Fibroblast of the aortic adventitia (primary cell): Measurements from ENCODE around the gene DVL1. TPM values are rescaled to one million over a fixed set of nuclear protein-coding genes. Genes with fewer than 3 reads are reported as not detected.

Source experiments
- DNase-seq: peaks from one replicate; pipeline ENCODE4 v3.0.0-alpha.2; 2010; ENCODE audit warnings: low read depth
- H3K4me3 ChIP-seq: 2 replicates; pipeline ENCODE4 v1.5.1; 2011; ENCODE audit warnings: low read depth, mild to moderate bottlenecking, control low read depth, low read length, moderate library complexity
- CTCF ChIP-seq: IDR thresholded peaks from 2 replicates; pipeline ENCODE4 v1.5.1; 2011; ENCODE audit warnings: mild to moderate bottlenecking, low read length, control low read depth, inconsistent platforms; ENCODE audit not compliant: insufficient read depth
- total RNA-seq: library from RNA; depleted of rRNA; stranded (reverse); fragments of >200 nt; gene quantifications from 2 replicates; pipeline ENCODE4 v1.2.3, GENCODE V29; 2012; ENCODE audit warnings: low replicate concordance

Gene DVL1
- total RNA-seq, 1 donor: 89.0 TPM

GRCh38 chr1:1307261-1307922, 41.8 kb downstream of the DVL1 start:
- TF ChIP-seq CTCF: no peak
- DNase-seq: peak; percentile 19
- H3K4me3 ChIP-seq: peak overlapping the region; percentile 74

GRCh38 chr1:1306661-1307260, 42.5 kb downstream of the DVL1 start:
- H3K4me3 ChIP-seq: peak overlapping the region; percentile 74
- peak; percentile 21 for DNase-seq
- TF ChIP-seq CTCF: no peak

GRCh38 chr1:1306070-1306660, 43.1 kb downstream of the DVL1 start:
- peak; percentile 38 for TF ChIP-seq CTCF
- H3K4me3 ChIP-seq: peak overlapping the region; percentile 74
- peak; percentile 24 for DNase-seq

DNA sequence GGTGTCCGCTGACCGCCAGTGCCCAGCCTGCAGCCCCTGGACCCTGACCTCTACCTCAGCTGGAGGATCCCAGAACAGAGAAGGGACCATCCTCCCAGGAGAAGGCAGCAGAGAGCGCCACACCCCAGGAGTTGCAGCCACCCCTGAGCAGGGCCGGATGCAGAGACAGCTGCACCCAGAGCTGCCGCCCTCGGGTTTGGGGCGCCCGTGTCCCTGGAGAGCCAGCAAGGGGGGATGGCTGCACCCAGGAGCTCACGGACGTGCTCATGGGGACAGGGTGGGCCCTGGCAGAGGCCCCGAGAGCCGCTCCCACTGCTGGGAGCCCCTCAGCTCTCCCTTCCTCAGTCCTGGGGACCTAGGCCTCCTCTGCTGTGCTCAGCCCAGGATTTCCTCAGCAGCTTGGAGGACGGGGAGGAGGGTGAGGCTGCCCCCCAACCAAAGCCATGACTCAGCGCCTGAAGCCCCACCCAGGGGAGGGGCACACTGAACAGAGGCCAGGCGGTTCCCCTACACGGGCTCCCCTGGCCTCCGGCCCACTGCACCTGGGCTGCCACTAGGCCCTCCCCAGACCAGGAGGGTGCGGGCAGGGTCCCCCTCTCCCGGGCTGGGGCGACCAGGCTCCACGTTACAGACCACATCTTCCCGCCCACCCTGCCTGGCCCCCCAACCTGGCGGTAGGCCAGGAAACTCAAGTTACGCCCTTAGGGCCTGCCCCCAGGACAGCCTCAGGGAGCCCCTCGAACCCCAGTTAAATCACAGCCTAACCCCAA, 43.7 kb downstream of the DVL1 start:
- DNase-seq: peak; percentile 73
- peak overlapping the region; percentile 74 for H3K4me3 ChIP-seq
- TF ChIP-seq CTCF: no peak

DNA sequence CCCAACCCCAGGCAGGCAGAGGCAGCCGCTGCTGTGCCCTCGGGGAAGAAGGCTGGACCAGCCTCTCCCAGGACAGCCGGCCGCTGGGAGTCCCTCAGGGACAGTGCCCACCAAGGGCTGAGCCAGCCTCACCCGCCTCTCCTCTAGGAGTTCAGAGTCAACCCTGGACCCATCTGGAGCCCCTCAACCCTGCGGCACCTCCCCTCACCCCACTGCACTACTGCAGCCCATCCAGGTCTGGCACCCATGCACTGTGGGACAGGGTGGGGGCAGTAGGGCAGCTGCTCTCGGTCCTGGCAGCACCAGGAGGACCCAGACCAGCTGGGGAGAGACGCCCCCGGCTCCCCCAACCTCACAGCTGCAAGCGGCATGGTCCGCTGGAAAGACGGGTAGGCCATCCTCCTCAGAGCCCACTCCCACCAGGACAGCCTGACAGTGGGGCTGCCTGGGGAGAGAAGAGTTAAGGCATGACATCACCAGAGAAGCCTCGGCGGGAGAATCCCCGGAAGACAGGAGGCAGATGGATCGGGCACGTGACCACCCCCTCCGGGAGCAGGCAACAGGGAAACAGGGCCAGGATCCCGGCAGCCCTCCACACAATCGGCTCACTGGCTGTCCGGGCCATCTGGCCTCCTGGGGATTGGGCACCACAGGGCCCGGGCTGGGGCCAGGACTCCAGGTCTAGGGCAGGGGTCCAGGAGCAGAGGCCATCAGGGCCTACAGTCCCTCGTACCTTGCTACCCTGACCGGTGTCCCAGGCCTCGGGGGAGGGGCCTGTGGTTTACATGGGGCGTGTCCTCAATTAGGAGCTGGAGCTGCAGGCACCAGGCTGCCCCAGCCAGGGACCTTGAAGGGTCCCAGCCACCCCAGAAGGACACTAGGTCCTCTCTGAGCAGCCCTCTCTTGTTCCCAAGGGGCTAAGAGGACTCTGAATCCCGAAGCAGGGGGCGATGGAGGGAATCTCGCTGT, 44.6 kb downstream of the DVL1 start:
- H3K4me3 ChIP-seq: peak overlapping the region; percentile 74
- DNase-seq: peak; percentile 72
- TF ChIP-seq CTCF: no peak

DNA sequence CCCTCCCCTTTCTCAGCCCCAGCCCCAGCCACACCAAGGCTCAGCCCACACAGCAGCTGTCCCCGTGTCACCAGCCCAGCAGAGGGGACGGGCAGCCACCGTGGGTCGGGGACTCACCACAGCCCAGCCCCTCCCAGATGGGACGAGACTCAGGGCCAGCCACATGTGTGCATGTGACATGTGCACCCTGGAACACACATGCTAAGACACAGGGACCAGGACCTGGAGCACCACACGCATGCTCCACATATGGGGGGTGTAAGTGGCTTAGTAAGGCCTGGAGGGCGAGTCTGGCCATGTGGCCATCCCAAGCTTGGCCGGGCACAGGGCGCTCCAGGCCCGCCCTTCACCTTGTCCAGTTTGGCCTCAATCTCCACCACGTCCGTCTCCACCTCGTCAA, 45.5 kb downstream of the DVL1 start:
- DNase-seq: no peak
- TF ChIP-seq CTCF: no peak
- H3K4me3 ChIP-seq: no peak overlapping the region
